H1 (cell line): ENCODE measurements around the gene TTC34. TPM values are rescaled to one million over a fixed set of nuclear protein-coding genes. Genes with fewer than 3 reads are reported as not detected.

Experiments
- CTCF ChIA-PET: fragments of 300-600 bp; sonication (Branson Sonifier 250); formaldehyde crosslinking; loops from one replicate; lab custom pipeline; 2021; ENCODE audit not compliant: partially characterized antibody; lab: Charles Lee
- POLR2A ChIA-PET: fragments of 300-600 bp; sonication (Branson Sonifier 250); formaldehyde crosslinking; loops from one replicate; lab custom pipeline; 2021; ENCODE audit warnings: inconsistent platforms; ENCODE audit not compliant: partially characterized antibody; lab: Charles Lee
- DNase-seq, 2 experiments: peaks; one replicate each; pipeline versions ENCODE4 v3.0.0 to v3.0.0-alpha.2; 2010 to 2022; ENCODE audit warnings: low spot score in 2 of 2, low read depth in 1 of 2, mixed read lengths in 1 of 2
- FAIRE-seq: peaks from 2 replicates; lab custom pipeline; 2011; peaks lifted over from hg19 to GRCh38; lab: Jason Lieb, UNC
- H2AFZ ChIP-seq: 2 replicates; pipeline ENCODE4 v1.8.1; 2012; ENCODE audit warnings: low read length, inconsistent platforms
- H2AK5ac ChIP-seq: 2 replicates; pipeline ENCODE4 v1.6.1; 2013; ENCODE audit warnings: low read depth, low read length
- H2BK120ac ChIP-seq: replicated peaks from 2 replicates; pipeline ENCODE3; 2013; ENCODE audit warnings: low read depth, low read length, inconsistent platforms
- H2BK12ac ChIP-seq: 2 replicates; pipeline ENCODE4 v1.6.1; 2013; ENCODE audit warnings: low read depth, low read length
- H2BK15ac ChIP-seq: 2 replicates; pipeline ENCODE4 v1.6.1; 2013; ENCODE audit warnings: low read length
- H2BK20ac ChIP-seq: 2 replicates; pipeline ENCODE4 v1.6.1; 2013; ENCODE audit warnings: low read length
- H2BK5ac ChIP-seq: 2 replicates; pipeline ENCODE4 v1.6.1; 2013; ENCODE audit warnings: low read depth, low read length
- H3K14ac ChIP-seq: 2 replicates; pipeline ENCODE4 v1.6.1; 2013; ENCODE audit warnings: inconsistent platforms; ENCODE audit not compliant: insufficient read length
- H3K18ac ChIP-seq: 2 replicates; pipeline ENCODE4 v1.6.1; 2013; ENCODE audit warnings: low read length; ENCODE audit errors: extremely low read depth
- H3K23ac ChIP-seq: 2 replicates; pipeline ENCODE4 v1.6.1; 2013; ENCODE audit warnings: inconsistent platforms; ENCODE audit not compliant: insufficient read length
- H3K23me2 ChIP-seq: 2 replicates; pipeline ENCODE4 v1.6.1; 2013; ENCODE audit warnings: low read depth, low read length
- H3K27ac ChIP-seq: 2 replicates; pipeline ENCODE4 v1.6.1; 2011; ENCODE audit warnings: low read depth, low read length, inconsistent platforms
- H3K27me3 ChIP-seq, 4 experiments: replicated peaks in 1 of 4; 1 replicate in 1 of 4; 2 replicates in 3 of 4; pipeline versions ENCODE4 v1.6.1 to v1.8.1; 2011 to 2013; ENCODE audit warnings: low read length in 3 of 4, mild to moderate bottlenecking in 3 of 4, inconsistent platforms in 2 of 4, mixed read lengths in 2 of 4, moderate library complexity in 1 of 4; ENCODE audit not compliant: control insufficient read depth in 3 of 4, insufficient read depth in 3 of 4; ENCODE audit errors: extremely low read depth in 1 of 4
- H3K36me3 ChIP-seq, 4 experiments: 2 replicates each; pipeline versions ENCODE4 v1.6.1 to v1.8.1; 2011 to 2013; ENCODE audit warnings: mild to moderate bottlenecking in 4 of 4, low read length in 3 of 4, moderate library complexity in 2 of 4, control low read depth in 1 of 4, inconsistent platforms in 1 of 4; ENCODE audit not compliant: insufficient read depth in 4 of 4, control insufficient read depth in 2 of 4
- H3K4ac ChIP-seq: replicated peaks from 2 replicates; pipeline ENCODE3; 2013; ENCODE audit warnings: low read length, low read depth, mixed read lengths, inconsistent platforms; ENCODE audit not compliant: insufficient read length
- H3K4me1 ChIP-seq, 4 experiments: replicated peaks in 1 of 4; 1 replicate in 1 of 4; 2 replicates in 3 of 4; pipeline versions ENCODE4 v1.6.1 to v1.8.1; 2011 to 2013; ENCODE audit warnings: low read length in 3 of 4, inconsistent platforms in 2 of 4, mixed read lengths in 1 of 4; ENCODE audit not compliant: insufficient read depth in 4 of 4, control insufficient read depth in 3 of 4
- H3K4me2 ChIP-seq, 2 experiments: 2 replicates each; pipeline versions ENCODE4 v1.6.1 to v1.8.1; 2011 to 2013; ENCODE audit warnings: low read depth in 2 of 2, low read length in 2 of 2, control low read depth in 1 of 2, inconsistent platforms in 1 of 2, mild to moderate bottlenecking in 1 of 2; ENCODE audit not compliant: insufficient read depth in 1 of 2
- H3K4me3 ChIP-seq, 4 experiments: fragments of 200-600, 300-600 bp in 1 of 4; sonication (generic), shearing (Covaris generic), sonication (Bioruptor Twin) in 1 of 4; 2 replicates each; pipeline versions ENCODE4 v1.5.1 to v1.8.1; 2011 to 2016; ENCODE audit warnings: low read length in 4 of 4, low read depth in 3 of 4, control low read depth in 2 of 4, inconsistent platforms in 2 of 4, mild to moderate bottlenecking in 2 of 4, mixed read lengths in 1 of 4, moderate library complexity in 1 of 4; ENCODE audit not compliant: insufficient read depth in 2 of 4; ENCODE audit errors: extremely low read depth in 1 of 4
- H3K56ac ChIP-seq: replicated peaks from 2 replicates; pipeline ENCODE3; 2013; ENCODE audit warnings: low read depth, mild to moderate bottlenecking, mixed read lengths, low read length, inconsistent platforms; ENCODE audit not compliant: insufficient read length
- H3K79me1 ChIP-seq: 2 replicates; pipeline ENCODE4 v1.6.1; 2013; ENCODE audit warnings: low read depth, low read length, control low read depth
- H3K79me2 ChIP-seq, 2 experiments: 2 replicates each; pipeline versions ENCODE4 v1.6.1 to v1.8.1; 2012 to 2013; ENCODE audit warnings: low read length in 2 of 2, mild to moderate bottlenecking in 2 of 2, inconsistent platforms in 1 of 2; ENCODE audit not compliant: insufficient read depth in 2 of 2, control insufficient read depth in 1 of 2
- H3K9ac ChIP-seq, 4 experiments: replicated peaks in 1 of 4; 1 replicate in 1 of 4; 2 replicates in 3 of 4; pipeline versions ENCODE4 v1.6.1 to v1.8.1; 2011 to 2013; ENCODE audit warnings: low read depth in 3 of 4, low read length in 3 of 4, control low read depth in 2 of 4, mild to moderate bottlenecking in 2 of 4, moderate library complexity in 2 of 4, inconsistent platforms in 1 of 4; ENCODE audit errors: extremely low read depth in 1 of 4
- H3K9me3 ChIP-seq, 2 experiments: 2 replicates each; pipeline versions ENCODE4 v1.6.1 to v1.8.1; 2012 to 2013; ENCODE audit warnings: mild to moderate bottlenecking in 2 of 2, moderate library complexity in 2 of 2, control low read depth in 1 of 2, inconsistent platforms in 1 of 2, low read depth in 1 of 2, low read length in 1 of 2, mixed read lengths in 1 of 2; ENCODE audit not compliant: insufficient read depth in 2 of 2
- H4K20me1 ChIP-seq, 2 experiments: replicated peaks in 1 of 2; 2 replicates each; pipeline versions ENCODE3 to v1.8.1; 2011 to 2013; ENCODE audit warnings: inconsistent platforms in 2 of 2, low read length in 2 of 2, mild to moderate bottlenecking in 1 of 2; ENCODE audit not compliant: insufficient read depth in 2 of 2, control insufficient read depth in 1 of 2
- H4K5ac ChIP-seq: 2 replicates; pipeline ENCODE4 v1.6.1; 2013; ENCODE audit warnings: low read length, low read depth, mixed read lengths, inconsistent platforms; ENCODE audit not compliant: insufficient read length
- H4K8ac ChIP-seq: 2 replicates; pipeline ENCODE4 v1.8.0; 2013; ENCODE audit warnings: mild to moderate bottlenecking, moderate library complexity, low read length, inconsistent platforms; ENCODE audit not compliant: insufficient read depth; ENCODE audit errors: extremely low read depth
- H4K91ac ChIP-seq: replicated peaks from 2 replicates; pipeline ENCODE3; 2013; ENCODE audit warnings: low read length, mixed read lengths, inconsistent platforms; ENCODE audit not compliant: insufficient read length
- BRCA1 ChIP-seq: IDR thresholded peaks from 2 replicates; pipeline ENCODE4 v1.6.1; 2012; ENCODE audit warnings: low read depth, low read length, improper control_type of control experiment
- EZH2 ChIP-seq: fragments of 200-600 bp; sonication (generic); IDR thresholded peaks from 2 replicates; pipeline ENCODE4 v1.7.1; 2012; ENCODE audit warnings: low read depth, mild to moderate bottlenecking, moderate library complexity, low read length, inconsistent platforms; ENCODE audit not compliant: severe bottlenecking
- GABPA ChIP-seq: IDR thresholded peaks from 2 replicates; pipeline ENCODE4 v1.6.1; 2011; ENCODE audit warnings: mild to moderate bottlenecking, low read length, moderate library complexity, borderline replicate concordance; ENCODE audit not compliant: insufficient read depth
- WGBS, 2 experiments: shearing (Covaris generic) in 1 of 2; methylation state at CpG; one replicate each; pipeline versions ENCODE4 v1.1.6 to v1.1.7; 2013 to 2015; ENCODE audit warnings: low lambda C conversion rate in 2 of 2, mixed read lengths in 2 of 2, inconsistent platforms in 1 of 2, low coverage in 1 of 2, missing lambda C conversion rate in 1 of 2; ENCODE audit not compliant: insufficient replicate concordance in 2 of 2, insufficient coverage in 1 of 2, insufficient read length in 1 of 2; ENCODE audit errors: extremely low coverage in 1 of 2, missing lambda C conversion rate in 1 of 2; 5-methylcytosine and 5-hydroxymethylcytosine counted together
- polyA plus RNA-seq, 7 experiments: library from polyadenylated mRNA; depleted of rRNA in 3 of 7; stranded (reverse) in 5 of 7; unstranded in 2 of 7; fragments of >200 nt in 5 of 7; fragments of 200-250 nt in 2 of 7; gene quantifications; 1 replicate in 5 of 7; 2 replicates in 1 of 7; 4 replicates in 1 of 7; pipeline versions ENCODE4 v1.2.1 to v1.2.3, GENCODE V29; 2011 to 2013; ENCODE audit warnings: missing spikeins in 2 of 7, mixed read lengths in 2 of 7
- total RNA-seq: library from RNA; stranded (reverse); fragmentation: NEBNext Ultra II Directional; extraction: Animal tissue kit (Norgen Biotek cat#: 25700); gene quantifications from 2 replicates; pipeline ENCODE4 v1.2.1, GENCODE V29; 2021

Gene TTC34
- total and polyA plus RNA-seq, 2 of the 8 experiments (the other 6 are each of a cell fraction or from before 2014, with no cell fraction given): 0.23 to 0.50 TPM

DNA sequence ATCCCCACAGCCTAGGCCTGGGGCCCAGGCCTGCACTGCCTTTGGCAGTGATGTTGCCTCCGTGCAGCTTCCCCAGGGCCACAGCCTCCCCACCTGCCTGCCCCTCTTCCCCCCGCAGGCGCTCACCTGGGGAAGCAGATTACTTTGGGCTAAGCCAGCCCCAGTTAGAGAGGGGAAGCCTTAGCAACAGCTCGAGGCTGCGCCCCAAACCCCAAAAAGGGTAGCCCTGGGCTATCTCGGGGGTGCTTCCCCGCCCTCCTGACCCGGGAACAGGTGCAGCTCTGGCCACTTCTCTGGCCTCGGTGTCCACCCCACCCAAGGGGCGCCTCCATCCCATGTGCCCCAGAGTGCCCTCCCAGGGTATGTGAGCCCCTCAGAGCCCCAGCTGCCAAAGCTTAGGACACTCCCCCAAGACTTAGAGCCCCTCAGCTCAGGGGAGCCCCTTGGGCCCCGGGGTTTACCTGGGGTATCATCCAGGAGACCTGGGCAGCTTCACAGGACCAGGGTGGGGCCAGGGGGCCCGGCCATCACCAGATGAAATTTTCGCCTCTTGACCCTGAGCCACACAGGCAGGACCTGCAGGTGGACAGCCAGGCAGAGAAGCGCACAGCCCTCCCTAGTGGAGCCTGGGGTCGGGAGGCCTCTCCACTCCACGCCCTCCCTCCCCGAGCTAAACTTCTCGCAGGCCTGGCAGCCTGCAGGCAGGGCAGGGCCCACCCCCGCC, 3.3 kb upstream of the TTC34 start:
- no peak overlapping the region for H2AFZ ChIP-seq
- DNase-seq (no peak), FAIRE-seq (no peak)
- H3K4me1 ChIP-seq: no peaks in the 10 kb centered on the region
- H3K4me3 ChIP-seq: no peak overlapping the region
- H3K4ac ChIP-seq: no peak overlapping the region
- H4K91ac ChIP-seq: no peak overlapping the region
- TF ChIP-seq BRCA1 (no peak), GABPA (no peak), EZH2 (no peak)
- H3K56ac ChIP-seq: no peak overlapping the region
- no peak overlapping the region for H3K18ac ChIP-seq
- H2BK20ac ChIP-seq: no peak overlapping the region
- peaks cover 0 to 3% (median 0%) of the 10 kb centered on the region in 4 experiments; a peak in 1 of 8 replicates for H3K36me3 ChIP-seq
- no peak overlapping the region for H2BK12ac ChIP-seq
- no peak overlapping the region for H2BK5ac ChIP-seq
- H2AK5ac ChIP-seq: no peak overlapping the region
- H3K9ac ChIP-seq: no peak overlapping the region
- 95% methylated on average over 8 of the region's 19 CpGs; no CpG with 5 or more reads in 1 of the 2 experiments for WGBS, 2 experiments
- no peaks in the 10 kb centered on the region for H3K79me2 ChIP-seq
- H3K4me2 ChIP-seq: no peak overlapping the region
- no peak overlapping the region for H2BK120ac ChIP-seq
- no peaks in the 10 kb centered on the region for H3K27me3 ChIP-seq
- no peak overlapping the region for H3K23ac ChIP-seq
- POLR2A ChIA-PET: no interaction called here
- no peaks in the 10 kb centered on the region for H3K79me1 ChIP-seq
- H3K27ac ChIP-seq: no peak overlapping the region
- H4K5ac ChIP-seq: no peak overlapping the region
- CTCF ChIA-PET: no interaction called here
- H2BK15ac ChIP-seq: no peak overlapping the region
- peaks cover 68 to 100% of the 10 kb centered on the region in 2 experiments for H3K9me3 ChIP-seq
- H4K20me1 ChIP-seq: no peaks in the 10 kb centered on the region
- no peak overlapping the region for H3K14ac ChIP-seq
- H4K8ac ChIP-seq: no peak overlapping the region
- H3K23me2 ChIP-seq: no peaks in the 10 kb centered on the region
